Right renal cortex interstitium (tissue), 3 donors: ENCODE results near the gene GALNT9. TPM values are rescaled to one million over a fixed set of nuclear protein-coding genes. Genes with fewer than 3 reads are reported as not detected.

ENCODE experiments used
- DNase-seq, 3 donors: peaks; one replicate each; pipeline ENCODE4 v3.0.0-alpha.2; 2013; ENCODE audit warnings: low read depth in 3 of 3, low spot score in 2 of 3
- polyA plus RNA-seq, 3 donors: library from polyadenylated mRNA; unstranded; fragments of 120-200 nt; gene quantifications; one replicate each; pipeline ENCODE4 v1.2.1, GENCODE V29; 2013; ENCODE audit not compliant: insufficient read length in 3 of 3

The GALNT9 gene
- polyA plus RNA-seq, 3 donors, result 6.2 to 8.0 (median 7.1) TPM

DNA sequence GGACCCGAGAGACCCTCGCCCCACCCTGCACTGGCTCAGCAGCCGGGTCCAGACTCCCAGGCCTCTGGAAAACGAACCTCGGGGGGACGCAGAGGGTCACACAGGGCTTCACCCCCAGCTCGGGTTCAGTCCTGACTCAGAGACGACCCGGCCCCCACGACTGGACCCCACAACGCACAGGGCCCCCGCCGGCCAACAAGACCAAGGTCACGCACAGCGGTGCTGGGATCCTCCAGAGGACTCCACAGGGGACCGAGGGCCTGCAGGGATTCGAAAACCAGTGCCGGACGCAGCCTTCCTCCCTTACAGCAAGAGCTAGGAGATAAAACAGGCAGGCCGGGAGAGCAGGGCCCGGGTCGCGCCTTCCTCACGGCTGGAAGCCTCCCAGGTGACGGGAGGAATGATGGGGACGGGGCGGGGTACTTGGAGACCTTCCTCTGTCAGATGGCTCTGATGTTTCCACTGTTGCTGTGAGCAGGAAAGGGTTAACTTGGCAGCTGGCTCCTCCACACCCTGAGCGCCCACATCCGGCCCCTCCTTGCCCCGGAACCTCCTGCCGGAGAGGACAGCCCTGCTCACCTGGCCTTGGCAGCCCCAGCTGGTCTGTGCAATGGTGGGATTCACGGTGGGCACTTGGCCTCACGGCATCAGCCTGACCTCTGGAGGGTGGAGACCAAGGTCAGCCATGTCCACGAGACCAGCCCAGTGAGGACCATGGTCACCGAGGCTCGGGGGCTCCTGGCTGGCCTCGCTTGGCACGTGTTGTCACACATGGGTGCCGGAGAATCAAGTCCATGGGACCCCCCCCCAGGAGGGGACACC lies 46.2 kb downstream of the GALNT9 start:
- no peak for DNase-seq

DNA sequence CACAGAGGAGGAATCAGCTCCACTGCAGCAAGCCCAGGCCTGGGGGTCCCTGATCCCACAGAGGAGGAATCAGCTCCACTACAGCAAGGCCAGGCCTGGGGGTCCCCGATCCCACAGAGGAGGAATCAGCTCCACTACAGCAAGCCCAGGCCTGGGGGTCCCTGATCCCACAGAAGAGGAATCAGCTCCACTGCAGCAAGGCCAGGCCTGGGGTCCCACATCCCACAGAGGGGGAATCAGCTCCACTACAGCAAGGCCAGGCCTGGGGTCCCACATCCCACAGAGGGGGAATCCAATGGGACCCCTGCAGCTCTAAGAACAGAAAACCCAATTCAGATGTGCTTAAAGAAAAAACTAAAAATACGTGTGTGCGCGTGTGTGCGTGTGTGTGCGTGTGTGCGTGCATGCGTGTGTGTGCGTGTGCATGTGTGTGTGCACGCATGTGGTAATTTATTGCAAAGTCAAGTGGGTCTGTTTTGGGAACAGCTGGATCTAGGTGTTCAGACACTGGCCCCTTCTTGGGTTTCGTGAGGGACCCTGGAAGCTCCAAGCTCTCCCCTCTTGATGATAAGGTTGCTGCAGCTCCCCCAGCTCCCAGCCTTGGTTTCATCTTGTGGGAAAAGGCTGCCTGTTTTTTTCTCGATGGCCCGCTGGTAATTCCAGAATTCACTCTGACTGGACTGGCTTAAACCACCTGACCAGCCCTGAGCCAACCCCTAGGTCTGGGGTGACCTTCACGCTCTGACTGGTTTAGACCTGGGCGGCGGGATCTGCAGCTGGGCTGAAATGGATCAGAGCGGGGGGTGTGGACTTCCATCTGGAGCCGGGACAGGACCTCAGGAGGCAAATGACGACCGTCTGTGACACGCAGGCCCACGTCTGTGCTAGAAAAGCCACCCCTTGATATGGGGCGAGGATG lies 47.1 kb downstream of the GALNT9 start:
- DNase-seq, result no peak

DNA sequence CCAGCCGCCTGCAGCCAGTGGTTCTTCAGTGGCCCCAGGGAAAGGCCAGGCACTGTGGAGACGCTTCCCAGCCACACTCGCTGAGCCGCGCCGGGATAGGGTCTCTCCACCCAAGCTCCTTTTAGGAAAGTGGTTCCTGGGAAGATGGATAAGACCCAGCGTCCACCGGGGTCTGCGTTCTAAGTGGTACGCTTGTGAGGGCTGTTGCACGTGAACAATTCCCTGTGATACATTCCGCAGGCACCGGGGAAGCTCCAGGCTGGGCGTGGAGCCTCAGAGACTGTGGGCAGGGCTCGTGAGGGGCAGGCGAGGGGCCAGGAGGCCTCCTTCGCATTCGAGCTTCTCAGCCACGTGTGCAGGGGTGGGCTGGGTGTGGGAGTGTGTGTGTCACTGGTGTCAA lies 48.4 kb downstream of the GALNT9 start:
- no peak for DNase-seq

DNA sequence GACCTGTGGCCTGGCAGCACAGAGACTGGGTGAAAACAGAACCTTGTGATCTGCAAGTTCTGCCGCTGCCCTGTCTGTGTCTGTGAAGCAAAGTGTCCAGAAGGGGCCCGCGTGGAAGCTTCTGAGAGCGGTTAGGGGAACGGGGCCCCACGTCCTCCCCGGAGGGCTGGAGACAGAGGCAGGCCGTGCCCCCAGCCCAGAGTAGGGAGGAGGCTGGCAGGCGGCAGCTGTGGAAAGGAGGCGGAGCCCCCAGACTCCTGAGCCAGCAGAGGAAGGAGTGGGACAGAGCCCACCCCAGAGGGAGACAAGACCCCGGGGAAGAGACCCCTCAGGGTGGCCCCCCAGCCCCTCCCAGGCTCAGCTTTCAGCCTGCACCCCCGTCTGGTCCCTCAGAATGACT lies 49.0 kb downstream of the GALNT9 start:
- DNase-seq, result no peak

DNA sequence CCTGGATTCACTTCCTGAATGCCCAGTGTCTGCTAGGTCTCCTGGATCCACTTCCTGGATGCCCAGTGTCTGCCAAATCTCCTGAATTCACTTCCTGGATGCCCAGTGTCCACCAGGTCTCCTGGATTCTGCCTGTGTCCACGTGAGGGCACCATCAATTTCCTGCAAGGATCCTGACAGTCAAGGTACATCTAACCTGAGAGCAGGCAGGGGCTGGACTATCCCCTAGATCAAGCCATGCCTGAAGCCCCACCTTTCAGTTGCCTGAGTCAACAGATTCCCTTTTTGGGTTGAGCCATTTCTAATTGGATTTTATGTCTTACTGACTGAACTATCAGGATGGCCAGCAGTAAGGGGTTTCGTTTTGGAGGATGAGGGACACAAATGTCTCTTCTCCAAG lies 49.5 kb downstream of the GALNT9 start:
- DNase-seq, result no peak

DNA sequence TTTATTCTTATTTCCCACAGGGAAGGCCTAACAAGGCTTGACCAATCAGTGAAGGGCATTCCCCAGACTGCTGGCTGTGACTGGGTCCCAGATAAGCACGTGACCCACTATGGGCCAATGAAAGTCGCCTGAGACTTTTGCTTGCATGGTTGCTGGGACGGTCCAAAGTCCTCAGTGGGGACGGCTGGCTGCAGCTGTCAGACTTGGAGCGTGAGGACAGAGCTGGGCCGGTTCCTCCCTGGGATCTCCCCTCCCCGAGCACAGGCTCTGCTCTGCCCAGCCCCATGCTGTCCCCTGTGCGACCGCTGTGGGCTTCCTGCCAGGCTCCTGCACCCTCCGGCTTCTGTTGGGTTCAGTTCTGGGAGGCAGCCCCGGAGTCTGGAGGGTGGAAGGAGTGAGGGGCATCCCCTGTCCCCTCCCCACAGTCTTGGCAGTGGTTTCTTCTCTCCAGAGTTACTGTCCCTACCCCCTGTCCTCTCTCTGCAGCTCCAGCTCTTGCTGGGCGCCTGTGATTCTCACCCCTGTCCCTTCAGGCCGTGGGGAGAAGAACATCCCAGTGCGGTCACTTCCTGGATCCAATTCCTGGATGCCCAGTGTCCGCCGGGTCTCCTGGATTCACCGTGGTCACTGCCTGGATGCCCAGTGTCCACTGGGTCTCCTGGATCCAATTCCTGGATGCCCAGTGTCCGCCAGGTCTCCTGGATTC lies 50.1 kb downstream of the GALNT9 start:
- DNase-seq, result no peak

DNA sequence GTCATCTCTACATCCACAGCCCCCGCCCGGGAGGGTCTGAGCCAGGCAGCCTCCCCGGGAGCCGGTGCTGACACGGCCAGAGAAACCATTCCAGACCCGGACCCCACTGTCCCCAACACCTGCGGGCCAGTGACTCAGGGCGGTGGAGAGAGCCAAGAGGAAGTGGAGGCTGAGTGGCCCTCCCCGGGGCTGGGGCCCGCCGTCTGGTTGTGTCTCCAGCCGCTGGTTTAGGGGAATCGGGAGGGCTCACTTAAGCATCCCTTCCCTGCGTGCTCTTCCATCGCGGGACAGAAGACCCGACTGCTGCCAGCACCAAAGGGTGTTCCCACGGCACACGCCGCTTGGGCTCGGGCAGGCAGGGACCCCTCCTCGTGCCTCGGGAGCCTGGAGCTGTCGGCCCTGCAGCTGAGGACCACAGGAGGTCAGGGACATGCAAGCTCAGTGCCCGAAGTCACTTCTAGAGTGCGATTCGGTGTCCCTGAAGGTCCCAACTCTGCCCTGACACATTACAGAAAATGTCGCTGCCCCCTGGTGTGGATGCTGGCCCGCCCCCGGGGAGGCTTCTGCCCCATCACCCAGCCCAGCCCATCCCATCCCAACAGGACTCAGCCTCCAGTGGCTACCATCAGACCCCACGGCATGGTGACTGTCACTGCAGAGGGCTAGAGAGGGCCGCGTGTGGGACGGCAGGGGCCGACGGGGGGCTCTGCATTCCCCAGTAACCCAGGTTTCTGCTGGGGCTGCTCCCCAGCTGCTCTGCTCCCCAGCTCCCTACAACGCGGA lies 50.8 kb downstream of the GALNT9 start:
- no peak for DNase-seq

DNA sequence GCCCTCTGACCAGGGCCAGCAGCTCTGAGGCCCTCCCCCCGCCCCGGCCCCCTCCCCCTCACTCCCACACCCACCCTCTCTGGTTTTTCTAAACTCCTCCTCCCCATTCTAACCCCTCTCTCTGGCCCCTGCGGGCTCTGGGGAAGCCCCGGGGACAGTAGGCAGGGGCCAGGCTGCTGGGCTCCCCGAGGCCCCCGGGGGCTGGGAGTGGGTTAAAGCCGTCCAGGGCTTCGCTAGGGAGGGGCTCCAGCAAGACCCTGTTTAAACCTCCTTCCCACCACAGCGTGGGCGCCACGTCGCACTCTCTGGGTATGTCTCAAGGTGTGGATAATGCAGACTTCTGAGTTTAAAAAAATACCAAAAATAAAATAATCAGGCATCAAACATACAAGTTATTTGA lies 51.4 kb downstream of the GALNT9 start:
- no peak for DNase-seq

DNA sequence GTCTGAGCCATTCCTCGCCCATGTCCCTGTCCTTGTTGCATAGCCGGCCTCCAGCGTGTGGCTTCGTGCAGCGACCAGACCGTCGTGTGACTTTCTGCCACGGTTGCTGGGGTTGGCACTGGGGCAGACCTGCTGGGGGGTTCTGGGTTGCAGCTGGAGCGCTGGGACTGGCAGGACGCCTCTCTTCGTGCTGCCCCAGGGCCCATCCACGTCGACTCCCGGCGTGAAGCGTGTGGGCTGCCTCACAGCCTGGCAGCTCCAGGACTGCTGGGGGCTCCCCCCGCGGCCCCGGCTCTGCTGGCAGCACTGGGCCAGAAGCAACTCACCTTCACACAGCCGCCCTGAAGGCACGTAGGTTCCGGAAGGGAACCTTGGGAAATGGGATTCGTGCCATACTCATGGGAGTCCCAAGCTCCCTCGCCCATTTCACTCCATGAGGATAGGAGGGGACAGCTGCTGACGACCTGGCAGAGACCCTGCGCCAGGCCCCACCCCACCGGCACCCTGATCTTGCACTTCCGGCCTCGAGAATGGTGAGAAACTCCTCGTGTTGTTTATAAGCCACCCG lies 51.9 kb downstream of the GALNT9 start:
- DNase-seq, result no peak

DNA sequence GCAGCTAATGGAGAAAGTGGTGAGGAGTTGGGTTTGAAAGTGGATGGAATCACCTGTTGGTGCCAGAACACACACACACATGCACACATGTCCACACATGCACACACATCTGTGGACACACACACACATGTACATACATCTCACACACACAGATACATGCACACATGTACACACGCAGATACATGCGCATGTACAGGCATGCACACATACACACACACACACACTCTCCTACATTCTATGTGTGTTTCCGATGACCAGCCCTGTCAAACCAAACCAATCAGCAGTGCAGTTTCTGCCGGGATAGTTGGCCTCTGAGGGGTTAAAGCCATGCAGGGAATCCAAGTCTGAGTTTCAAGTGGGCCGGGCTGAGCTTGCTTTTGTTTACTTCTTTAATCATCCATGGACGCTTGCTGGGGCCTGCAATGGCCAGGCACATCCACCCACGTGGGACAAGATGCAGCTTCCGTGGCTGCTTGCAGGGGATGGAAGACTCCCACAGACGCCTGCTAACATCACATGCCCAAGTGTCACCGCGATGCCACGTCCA lies 52.5 kb downstream of the GALNT9 start:
- DNase-seq, result no peak

DNA sequence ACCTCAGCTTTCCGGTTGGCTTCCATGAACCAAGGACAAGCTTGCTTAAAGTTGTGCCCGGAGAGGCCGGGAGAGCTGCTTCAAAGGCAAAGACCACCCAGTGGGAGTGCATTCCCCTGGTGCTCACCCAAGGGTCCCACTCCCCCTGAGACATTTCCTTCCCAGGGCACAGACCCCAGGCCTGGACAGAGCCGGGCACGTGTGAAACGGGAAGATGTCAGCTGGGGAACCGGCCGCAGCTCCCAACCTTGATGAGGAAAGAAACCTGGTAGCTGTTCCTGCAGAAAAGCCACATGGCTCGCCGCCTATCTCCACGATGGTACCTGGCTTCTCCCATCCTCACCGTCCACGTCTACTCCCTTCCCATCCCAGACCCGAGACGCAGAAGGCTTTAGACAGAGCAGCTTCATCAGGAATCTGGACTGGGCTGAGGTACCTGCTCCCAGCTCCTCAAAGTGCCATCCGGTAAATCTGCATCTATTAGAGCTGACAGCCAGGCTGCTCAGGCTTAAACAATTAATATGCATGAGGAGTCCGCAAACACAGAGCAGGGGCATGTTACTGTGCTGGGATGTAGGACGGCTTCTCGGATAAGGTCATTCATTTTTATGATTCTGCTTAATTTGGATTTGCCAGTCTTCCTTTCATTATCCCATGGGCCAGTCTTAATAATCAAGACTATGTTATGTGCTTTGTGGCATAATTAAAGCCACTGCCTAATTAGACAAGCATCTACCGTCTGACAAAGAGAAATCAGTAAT lies 53.1 kb downstream of the GALNT9 start:
- DNase-seq, result no peak

DNA sequence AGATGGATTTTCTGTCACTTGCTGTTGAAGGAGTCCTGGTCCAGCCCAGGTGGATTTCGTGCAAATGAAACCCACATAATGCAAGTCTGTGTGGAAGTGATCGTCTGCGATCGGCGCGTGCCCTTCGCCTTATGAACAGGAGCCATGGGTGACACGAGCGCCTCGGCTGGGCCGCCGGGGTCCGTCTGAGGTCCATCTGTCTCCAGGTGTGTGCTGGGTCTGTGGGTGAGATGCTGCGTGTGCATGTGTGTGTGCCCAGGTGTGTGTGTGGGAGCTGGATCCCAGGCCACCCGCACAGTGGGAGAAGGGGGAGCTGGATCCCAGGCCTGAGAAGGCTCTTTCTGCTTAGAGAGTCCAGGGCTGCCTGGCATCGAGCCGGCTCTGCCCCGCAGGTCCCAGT lies 53.8 kb downstream of the GALNT9 start:
- DNase-seq, result no peak

DNA sequence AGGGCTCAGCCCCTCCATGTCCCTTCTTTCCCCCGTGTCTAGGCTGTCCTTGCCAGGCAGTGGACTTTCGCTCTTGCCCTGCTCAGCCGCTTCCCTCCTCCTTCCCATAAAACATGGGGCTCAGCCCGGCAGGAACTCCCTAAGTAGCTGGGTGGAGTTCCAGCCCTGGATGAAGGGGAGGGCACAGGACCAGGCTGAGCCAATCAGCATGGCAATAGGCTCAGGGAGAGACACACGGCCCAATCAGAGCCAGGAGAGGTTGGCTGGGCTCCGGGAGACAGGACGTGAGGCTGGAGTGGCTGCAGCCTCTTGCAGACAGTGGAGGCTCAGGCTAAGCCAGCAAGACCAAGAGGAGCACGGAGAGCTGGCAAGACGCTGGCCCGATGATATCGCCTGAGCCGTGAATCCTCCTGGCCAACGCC lies 54.3 kb downstream of the GALNT9 start:
- no peak for DNase-seq

DNA sequence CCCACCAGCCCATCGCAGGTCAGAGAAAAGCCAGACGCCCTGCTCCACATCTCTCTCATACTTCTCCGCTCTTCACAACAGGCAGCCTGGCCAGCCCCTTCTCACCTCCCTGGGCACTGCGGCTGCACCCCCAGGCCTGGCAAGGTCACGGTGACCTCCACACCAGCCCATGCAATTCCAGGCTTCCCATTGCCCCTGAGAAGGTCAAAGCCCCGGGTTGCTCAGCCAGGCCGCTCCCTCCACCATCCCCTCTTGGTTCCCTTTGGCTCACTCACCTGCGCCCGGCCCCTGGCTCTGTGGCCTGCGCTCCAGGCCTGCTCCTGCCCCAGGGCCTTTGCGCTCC lies 55.4 kb downstream of the GALNT9 start:
- DNase-seq, result no peak

DNA sequence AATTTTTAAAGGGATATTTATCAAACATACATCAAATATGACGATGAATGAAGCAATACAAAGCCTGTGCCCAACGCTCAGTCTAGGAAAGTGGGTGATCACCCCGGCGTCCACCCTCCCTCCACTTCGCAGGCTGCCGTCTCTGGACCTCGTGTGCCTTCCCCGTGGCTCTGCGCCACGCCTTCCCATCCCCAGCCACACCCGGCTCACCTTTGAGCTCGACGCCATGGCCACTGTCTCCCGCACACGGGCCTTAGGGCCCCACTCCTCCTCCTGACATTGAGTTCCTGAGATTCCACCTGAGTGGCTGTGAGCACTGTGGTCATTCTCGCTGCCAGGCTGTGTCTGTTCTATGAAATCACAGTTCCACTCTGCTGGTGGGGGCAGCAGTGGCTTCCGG lies 56.7 kb downstream of the GALNT9 start:
- DNase-seq, result no peak

DNA sequence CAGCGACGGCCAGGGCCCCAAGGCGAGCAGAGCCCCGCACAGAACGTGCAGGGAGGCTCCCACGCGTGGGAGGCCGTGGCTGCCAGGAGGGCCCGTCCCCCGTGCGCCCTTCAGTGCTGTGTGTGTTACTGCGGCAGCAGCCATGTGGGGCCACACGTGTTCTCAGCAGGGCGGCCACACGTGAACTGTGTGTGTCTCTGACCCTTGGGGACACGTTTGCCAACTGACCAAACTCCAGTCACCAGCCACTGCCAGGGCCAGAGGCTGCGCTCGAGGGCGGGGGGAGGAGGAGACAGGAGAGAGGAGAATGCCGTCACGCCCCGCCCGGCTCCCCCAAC lies 57.7 kb downstream of the GALNT9 start:
- no peak for DNase-seq

DNA sequence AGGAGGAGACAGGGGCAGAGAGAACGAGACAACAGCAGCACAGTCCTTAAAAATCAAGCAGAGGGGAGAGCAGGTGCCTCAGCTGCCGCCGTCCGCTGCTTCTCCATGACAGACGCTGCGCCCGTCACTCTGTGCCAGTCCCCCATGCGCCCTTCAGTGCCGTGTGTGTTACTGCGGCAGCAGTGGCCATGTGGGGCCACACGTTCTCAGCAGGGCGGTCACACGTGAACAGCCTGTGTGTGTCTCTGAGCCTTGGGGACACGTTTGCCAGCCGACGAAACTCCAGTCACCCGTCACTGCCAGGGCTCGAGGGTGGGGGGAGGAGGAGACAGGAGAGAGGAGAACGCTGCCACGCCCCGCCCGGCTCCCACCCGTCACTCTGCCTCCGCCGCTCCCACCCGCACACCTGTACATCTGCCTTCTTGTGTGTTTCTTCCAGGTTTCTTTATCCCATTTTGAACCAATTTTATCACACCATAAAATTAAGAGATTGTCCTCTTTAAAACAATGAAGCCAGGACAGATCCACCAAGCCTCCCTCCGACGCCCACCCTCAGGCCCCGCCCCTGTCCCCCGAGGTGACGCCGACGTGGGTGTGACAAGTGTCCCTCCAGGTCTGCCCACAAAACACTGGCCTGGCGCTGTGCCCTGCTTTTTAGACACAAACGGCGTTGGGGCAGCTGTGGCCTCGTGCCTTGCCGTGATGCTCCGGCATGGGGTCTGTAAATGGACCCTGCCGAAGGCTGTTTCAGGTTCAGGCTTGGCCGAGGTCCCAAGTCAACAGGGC lies 58.2 kb downstream of the GALNT9 start:
- no peak for DNase-seq

DNA sequence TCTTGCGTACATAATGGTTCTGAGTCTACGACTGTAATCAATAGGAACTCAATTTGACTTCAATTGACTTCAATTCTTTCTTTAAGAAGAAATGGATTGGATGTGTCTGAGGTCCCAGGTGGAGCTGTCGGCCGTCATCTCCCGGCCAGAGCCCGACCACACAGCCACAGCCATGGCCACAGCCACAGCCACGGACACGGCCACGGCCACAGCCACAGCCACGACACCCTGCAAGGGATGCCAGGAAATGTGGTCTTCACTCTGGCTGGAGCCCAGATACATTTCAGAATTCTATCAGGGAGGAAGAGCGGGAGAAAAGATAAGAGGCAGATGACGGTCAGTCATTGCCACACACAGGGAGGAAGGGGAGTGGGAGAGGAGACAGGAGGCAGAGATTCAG lies 58.9 kb downstream of the GALNT9 start:
- no peak for DNase-seq
